ENCODE results near the gene PDLIM1. TPM values are rescaled to one million over a fixed set of nuclear protein-coding genes. Genes with fewer than 3 reads are reported as not detected.

PDLIM1 gene
- total RNA-seq, 2 donors from 2014 or later, result 93.9 to 158 TPM

GRCh38 chr10:95260909-95261552 lies 29.8 kb downstream of the PDLIM1 start:
- H3K4me1 Mint-ChIP-seq, result peaks cover 51% of the 10 kb centered on the region
- H3K27ac ChIP-seq (ENCODE audit: low read depth, low read length), result peak overlapping the region; percentile 56
- no peaks in the 10 kb centered on the region for H3K27me3 Mint-ChIP-seq (ENCODE audit: insufficient read depth)
- 89 to 90% methylated on average over 3 to 4 of the region's 4 CpGs for WGBS, 2 experiments (ENCODE audit: insufficient coverage in 1 of 2, insufficient read length in 1 of 2)
- H3K27me3 ChIP-seq (ENCODE audit: control insufficient read depth, insufficient read depth, low read length, poor library complexity, severe bottlenecking), result no peaks in the 10 kb centered on the region
- H3K4me3 Mint-ChIP-seq, result no peak overlapping the region
- H3K9me3 ChIP-seq (ENCODE audit: control insufficient read depth, low read length), result peaks cover 23% of the 10 kb centered on the region
- no peak for DNase-seq
- peaks cover 14% of the 10 kb centered on the region for H3K4me1 ChIP-seq (ENCODE audit: control insufficient read depth, insufficient read depth, low read length)
- TF ChIP-seq, protein P1, sequence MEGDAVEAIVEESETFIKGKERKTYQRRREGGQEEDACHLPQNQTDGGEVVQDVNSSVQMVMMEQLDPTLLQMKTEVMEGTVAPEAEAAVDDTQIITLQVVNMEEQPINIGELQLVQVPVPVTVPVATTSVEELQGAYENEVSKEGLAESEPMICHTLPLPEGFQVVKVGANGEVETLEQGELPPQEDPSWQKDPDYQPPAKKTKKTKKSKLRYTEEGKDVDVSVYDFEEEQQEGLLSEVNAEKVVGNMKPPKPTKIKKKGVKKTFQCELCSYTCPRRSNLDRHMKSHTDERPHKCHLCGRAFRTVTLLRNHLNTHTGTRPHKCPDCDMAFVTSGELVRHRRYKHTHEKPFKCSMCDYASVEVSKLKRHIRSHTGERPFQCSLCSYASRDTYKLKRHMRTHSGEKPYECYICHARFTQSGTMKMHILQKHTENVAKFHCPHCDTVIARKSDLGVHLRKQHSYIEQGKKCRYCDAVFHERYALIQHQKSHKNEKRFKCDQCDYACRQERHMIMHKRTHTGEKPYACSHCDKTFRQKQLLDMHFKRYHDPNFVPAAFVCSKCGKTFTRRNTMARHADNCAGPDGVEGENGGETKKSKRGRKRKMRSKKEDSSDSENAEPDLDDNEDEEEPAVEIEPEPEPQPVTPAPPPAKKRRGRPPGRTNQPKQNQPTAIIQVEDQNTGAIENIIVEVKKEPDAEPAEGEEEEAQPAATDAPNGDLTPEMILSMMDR (conservative IDR thresholded peaks at IDR 0.05), result no peak
- peaks cover 17% of the 10 kb centered on the region for H3K9me3 Mint-ChIP-seq
- H3K36me3 Mint-ChIP-seq (ENCODE audit: low read depth), result peaks cover 68% of the 10 kb centered on the region
- H3K36me3 ChIP-seq (ENCODE audit: control insufficient read depth, insufficient read depth, low read length), result peaks cover 81% of the 10 kb centered on the region
- H3K27ac Mint-ChIP-seq, result peak overlapping the region; percentile 97
- H3K9ac ChIP-seq (ENCODE audit: extremely low read depth, low read length, poor library complexity, severe bottlenecking), result peak overlapping the region; percentile 52
- peak overlapping the region; percentile 48 for H3K4me3 ChIP-seq (ENCODE audit: low read length)

DNA sequence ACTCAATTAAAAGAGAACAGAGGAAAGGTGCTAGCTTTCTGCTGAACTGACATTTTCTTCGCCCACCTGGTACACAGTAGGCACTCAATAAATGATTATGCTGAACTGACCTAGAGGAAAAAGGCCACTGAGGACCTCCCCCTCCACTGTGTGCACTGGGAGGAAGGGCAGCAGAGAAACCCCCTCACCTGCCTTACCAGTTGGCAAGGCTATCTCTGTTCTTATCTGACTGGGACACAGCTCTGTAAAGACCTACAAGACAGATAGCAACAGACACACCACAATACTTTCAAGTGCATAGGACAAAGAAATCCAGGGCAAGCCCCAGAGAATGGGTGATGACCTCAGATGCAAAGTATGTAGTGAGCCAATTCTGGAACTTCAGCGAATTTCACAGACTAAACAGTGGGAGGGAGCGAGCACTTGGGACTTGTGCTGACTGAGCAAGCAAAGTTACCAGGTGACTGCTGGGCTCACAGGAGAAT lies 30.4 kb downstream of the PDLIM1 start:
- Mint-ChIP-seq H3K27ac (peak overlapping the region; percentile 97), H3K4me1 (peaks cover 51% of the 10 kb centered on the region), H3K4me3 (no peak overlapping the region), H3K9me3 (peaks cover 19% of the 10 kb centered on the region), H3K36me3 (ENCODE audit: low read depth) (peaks cover 74% of the 10 kb centered on the region), H3K27me3 (ENCODE audit: insufficient read depth) (no peaks in the 10 kb centered on the region)
- 65 to 74% methylated on average over 3 of the region's 3 CpGs for WGBS, 2 experiments (ENCODE audit: insufficient coverage in 1 of 2, insufficient read length in 1 of 2)
- H3K36me3 ChIP-seq (ENCODE audit: control insufficient read depth, insufficient read depth, low read length), result peaks cover 82% of the 10 kb centered on the region
- H3K27ac ChIP-seq (ENCODE audit: low read depth, low read length), result peak overlapping the region; percentile 56
- H3K9ac ChIP-seq (ENCODE audit: extremely low read depth, low read length, poor library complexity, severe bottlenecking), result peak overlapping the region; percentile 52
- H3K4me1 ChIP-seq (ENCODE audit: control insufficient read depth, insufficient read depth, low read length), result peaks cover 14% of the 10 kb centered on the region
- no peaks in the 10 kb centered on the region for H3K27me3 ChIP-seq (ENCODE audit: control insufficient read depth, insufficient read depth, low read length, poor library complexity, severe bottlenecking)
- H3K4me3 ChIP-seq (ENCODE audit: low read length), result peak overlapping the region; percentile 48
- H3K9me3 ChIP-seq (ENCODE audit: control insufficient read depth, low read length), result peaks cover 24% of the 10 kb centered on the region
- TF ChIP-seq, protein P1 (conservative IDR thresholded peaks at IDR 0.05), result no peak
- peak; percentile 67 for DNase-seq

- Histone ChIP-seq H3K9ac (ENCODE audit: extremely low read depth, low read length, poor library complexity, severe bottlenecking) (no peak overlapping the region), H3K9me3 (ENCODE audit: control insufficient read depth, low read length) (peaks cover 24% of the 10 kb centered on the region), H3K4me3 (ENCODE audit: low read length) (no peak overlapping the region), H3K36me3 (ENCODE audit: control insufficient read depth, insufficient read depth, low read length) (peaks cover 95% of the 10 kb centered on the region), H3K27ac (ENCODE audit: low read depth, low read length) (no peak overlapping the region), H3K27me3 (ENCODE audit: control insufficient read depth, insufficient read depth, low read length, poor library complexity, severe bottlenecking) (no peaks in the 10 kb centered on the region), H3K4me1 (ENCODE audit: control insufficient read depth, insufficient read depth, low read length) (peaks cover 9% of the 10 kb centered on the region)
- peaks cover 74% of the 10 kb centered on the region for H3K36me3 Mint-ChIP-seq (ENCODE audit: low read depth)
- H3K4me1 Mint-ChIP-seq, result peaks cover 32% of the 10 kb centered on the region
- H3K9me3 Mint-ChIP-seq, result peaks cover 19% of the 10 kb centered on the region
- H3K27ac Mint-ChIP-seq, result no peak overlapping the region
- TF ChIP-seq, protein P1 (conservative IDR thresholded peaks at IDR 0.05), result no peak
- 95 to 100% methylated on average over 1 to 7 of the region's 7 CpGs for WGBS, 2 experiments (ENCODE audit: insufficient coverage in 1 of 2, insufficient read length in 1 of 2)
- no peak overlapping the region for H3K4me3 Mint-ChIP-seq
- DNase-seq, result no peak
- no peaks in the 10 kb centered on the region for H3K27me3 Mint-ChIP-seq (ENCODE audit: insufficient read depth)
Observed at GRCh38 chr10:95257849-95258248, 33.0 kb downstream of the PDLIM1 start.
